ENCODE data around the gene PARL. TPM values are rescaled to one million over a fixed set of nuclear protein-coding genes. Genes with fewer than 3 reads are reported as not detected.

The PARL gene
- total RNA-seq, 1 experiment from 2014 or later: 109 TPM

DNA sequence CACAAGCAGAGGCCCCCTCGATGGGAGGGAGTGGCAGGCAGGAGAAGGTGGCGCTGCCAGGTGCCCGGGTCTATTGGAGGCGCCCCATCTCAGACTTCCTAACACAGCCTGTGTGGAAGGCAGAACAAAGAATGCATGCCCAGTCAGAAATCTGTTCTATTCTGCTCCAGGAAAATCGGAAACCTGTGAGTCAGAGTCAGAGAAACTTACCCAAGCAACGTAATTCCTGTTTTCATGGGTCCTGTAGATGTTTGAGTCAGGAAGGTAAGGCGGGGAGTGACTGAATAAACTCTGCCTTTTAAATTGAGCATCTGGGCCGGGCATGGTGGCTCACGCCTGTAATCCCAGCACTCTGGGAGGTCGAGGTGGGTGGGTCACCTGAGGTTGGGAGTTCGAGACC lies 73.0 kb downstream of the PARL start:
- no TSS peak for BruUV-seq (replicated peaks)
- Histone ChIP-seq H3K4me1 (replicated peaks; ENCODE audit: insufficient read depth) (no peaks in the 10 kb centered on the region), H3K36me3 (ENCODE audit: low read depth) (peaks cover 14% of the 10 kb centered on the region), H2AFZ (no peak overlapping the region), H3F3A (ENCODE audit: insufficient read depth, low read depth) (no peaks in the 10 kb centered on the region), H4K20me1 (ENCODE audit: insufficient read depth) (no peaks in the 10 kb centered on the region), H3K9me3 (ENCODE audit: insufficient read depth, low read depth) (no peaks in the 10 kb centered on the region), H3K27me3 (ENCODE audit: insufficient read depth, low read depth) (no peaks in the 10 kb centered on the region), H3K4me2 (no peak overlapping the region), H3K9me2 (ENCODE audit: insufficient read depth) (no peaks in the 10 kb centered on the region), H3K27ac (no peak overlapping the region), H3K4me3 (no peak overlapping the region), H3K79me2 (ENCODE audit: low read depth) (no peaks in the 10 kb centered on the region)
- DNase-seq: no peak
- TF ChIP-seq EZH2 (IDR thresholded peaks at IDR 0.05; ENCODE audit: low read depth): no peak
- no peak for TF ChIP-seq CTCF (conservative IDR thresholded peaks at IDR 0.05)
- intact Hi-C loops (cut with micrococcal nuclease; ENCODE audit: unreplicated experiment): no loop called here
- ChIA-PET CTCF (no interaction called here), POLR2A (ENCODE audit: unreplicated experiment) (no interaction called here)

- H3K9me3 ChIP-seq (ENCODE audit: insufficient read depth, low read depth): no peaks in the 10 kb centered on the region
- H2AFZ ChIP-seq: no peak overlapping the region
- no peaks in the 10 kb centered on the region for H3K4me1 ChIP-seq (replicated peaks; ENCODE audit: insufficient read depth)
- peaks cover 21% of the 10 kb centered on the region for H3K36me3 ChIP-seq (ENCODE audit: low read depth)
- H3K4me2 ChIP-seq: no peak overlapping the region
- intact Hi-C loops (cut with micrococcal nuclease; ENCODE audit: unreplicated experiment): no loop called here
- H3K27ac ChIP-seq: no peak overlapping the region
- no peaks in the 10 kb centered on the region for H3F3A ChIP-seq (ENCODE audit: insufficient read depth, low read depth)
- H3K9me2 ChIP-seq (ENCODE audit: insufficient read depth): no peaks in the 10 kb centered on the region
- H3K79me2 ChIP-seq (ENCODE audit: low read depth): no peaks in the 10 kb centered on the region
- H3K27me3 ChIP-seq (ENCODE audit: insufficient read depth, low read depth): no peaks in the 10 kb centered on the region
- POLR2A ChIA-PET (ENCODE audit: unreplicated experiment): no interaction called here
- CTCF ChIA-PET: interaction anchor here (0.6 kb wide), 1 partner anchor 24 kb away, joined by 4 read pairs; no protein-coding TSS in a partner anchor
- TF ChIP-seq EZH2 (IDR thresholded peaks at IDR 0.05; ENCODE audit: low read depth) (no peak), CTCF (conservative IDR thresholded peaks at IDR 0.05) (no peak)
- no TSS peak for BruUV-seq (replicated peaks)
- H3K4me3 ChIP-seq: no peak overlapping the region
- DNase-seq: no peak
- H4K20me1 ChIP-seq (ENCODE audit: insufficient read depth): no peaks in the 10 kb centered on the region
These were observed 73.8 kb downstream of the PARL start for GRCh38 chr3:183810643-183811594.

DNA sequence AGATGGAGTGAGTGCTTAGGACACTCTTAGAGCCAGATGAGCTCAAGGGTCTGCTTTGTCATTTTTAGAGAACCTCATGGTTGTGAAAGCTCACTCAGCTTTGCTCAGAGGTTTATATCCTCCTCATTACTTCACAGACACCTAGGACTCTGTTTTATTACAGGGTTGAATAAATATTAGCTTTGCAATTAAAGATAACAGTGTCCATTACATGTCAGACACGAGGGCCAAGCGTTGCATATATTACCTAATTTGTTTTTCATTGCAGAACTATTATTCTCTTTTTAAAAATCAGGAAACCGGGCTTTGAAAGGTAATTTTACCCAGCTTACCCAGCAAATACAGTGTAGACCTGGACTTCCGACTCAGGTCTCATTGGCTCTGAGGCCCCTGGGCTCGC lies 75.4 kb downstream of the PARL start:
- H3K79me2 ChIP-seq (ENCODE audit: low read depth): no peaks in the 10 kb centered on the region
- H3K4me1 ChIP-seq (replicated peaks; ENCODE audit: insufficient read depth): no peaks in the 10 kb centered on the region
- H3K9me2 ChIP-seq (ENCODE audit: insufficient read depth): no peaks in the 10 kb centered on the region
- no peaks in the 10 kb centered on the region for H3K9me3 ChIP-seq (ENCODE audit: insufficient read depth, low read depth)
- no peak for TF ChIP-seq CTCF (conservative IDR thresholded peaks at IDR 0.05)
- no peak for TF ChIP-seq EZH2 (IDR thresholded peaks at IDR 0.05; ENCODE audit: low read depth)
- no peak overlapping the region for H3K4me3 ChIP-seq
- no peaks in the 10 kb centered on the region for H4K20me1 ChIP-seq (ENCODE audit: insufficient read depth)
- POLR2A ChIA-PET (ENCODE audit: unreplicated experiment): no interaction called here
- peaks cover 26% of the 10 kb centered on the region for H3K36me3 ChIP-seq (ENCODE audit: low read depth)
- intact Hi-C loops (cut with micrococcal nuclease; ENCODE audit: unreplicated experiment): no loop called here
- no peaks in the 10 kb centered on the region for H3K27me3 ChIP-seq (ENCODE audit: insufficient read depth, low read depth)
- H2AFZ ChIP-seq: no peak overlapping the region
- no peak for DNase-seq
- CTCF ChIA-PET: no interaction called here
- BruUV-seq (replicated peaks): no TSS peak
- no peak overlapping the region for H3K4me2 ChIP-seq
- no peaks in the 10 kb centered on the region for H3F3A ChIP-seq (ENCODE audit: insufficient read depth, low read depth)
- no peak overlapping the region for H3K27ac ChIP-seq
